HepG2 (cell line): Measurements from ENCODE around the gene TOX4. TPM values are rescaled to one million over a fixed set of nuclear protein-coding genes. Genes with fewer than 3 reads are reported as not detected.

Source experiments
- EED ChIP-seq: sonication (generic); formaldehyde crosslinking; IDR thresholded peaks from 2 replicates; pipeline ENCODE4 v1.5.0; 2020; ENCODE audit warnings: mild to moderate bottlenecking, missing genetic modification reagents
- FIP1L1 ChIP-seq: fragments of 200-400 bp; formaldehyde crosslinking; IDR thresholded peaks from 2 replicates; pipeline ENCODE4 v1.6.1; 2018; ENCODE audit warnings: low read depth, mild to moderate bottlenecking, low read length, moderate library complexity, borderline replicate concordance; ENCODE audit not compliant: insufficient read depth
- GLI4 ChIP-seq: sonication (generic); formaldehyde crosslinking; IDR thresholded peaks from 2 replicates; pipeline ENCODE4 v1.5.1; 2020; ENCODE audit warnings: missing genetic modification reagents, mild to moderate bottlenecking, moderate library complexity, borderline replicate concordance
- HOXA9 ChIP-seq: sonication (generic); formaldehyde crosslinking; IDR thresholded peaks from 2 replicates; pipeline ENCODE4 v1.8.1; 2022; ENCODE audit warnings: missing genetic modification reagents, mild to moderate bottlenecking, moderate library complexity, borderline replicate concordance
- KAT8 ChIP-seq: IDR thresholded peaks from 2 replicates; pipeline ENCODE4 v1.6.1; 2016; ENCODE audit warnings: missing genetic modification reagents, missing compliant biosample characterization
- MATR3 ChIP-seq: sonication (generic); formaldehyde crosslinking; IDR thresholded peaks from 2 replicates; pipeline ENCODE4 v1.4.0; 2020; ENCODE audit warnings: missing genetic modification reagents
- MEIS1 ChIP-seq: sonication (generic); formaldehyde crosslinking; IDR thresholded peaks from 2 replicates; pipeline ENCODE4 v1.9.0; 2021; ENCODE audit warnings: mild to moderate bottlenecking, missing genetic modification reagents, moderate library complexity, borderline replicate concordance
- NBN ChIP-seq: fragments of 450-650 bp; conservative IDR thresholded peaks from 2 replicates; pipeline ENCODE4 v1.6.1; 2017
- REL ChIP-seq: sonication (generic); formaldehyde crosslinking; conservative IDR thresholded peaks from 2 replicates; pipeline ENCODE4 v1.8.0; 2022; ENCODE audit warnings: mild to moderate bottlenecking, missing genetic modification reagents, moderate library complexity
- SOX13 ChIP-seq, 3 experiments: fragments of 450-650 bp in 1 of 3; sonication (generic) in 1 of 3; formaldehyde crosslinking in 1 of 3; IDR thresholded peaks in 2 of 3; conservative IDR thresholded peaks in 1 of 3; 2 replicates each; pipeline versions ENCODE4 v1.5.0 to v1.6.1; 2016 to 2020; ENCODE audit warnings: antibody characterized with exemption in 1 of 3, mild to moderate bottlenecking in 1 of 3, missing compliant biosample characterization in 1 of 3, missing genetic modification reagents in 1 of 3, moderate library complexity in 1 of 3
- SP140L ChIP-seq: sonication (generic); formaldehyde crosslinking; IDR thresholded peaks from 2 replicates; pipeline ENCODE4 v1.4.0; 2020; ENCODE audit warnings: missing genetic modification reagents, borderline replicate concordance
- TFAP4 ChIP-seq: sonication (generic); IDR thresholded peaks from 2 replicates; pipeline ENCODE4 v1.6.1; 2016; ENCODE audit warnings: low read depth, borderline replicate concordance
- ZFY ChIP-seq: sonication (generic); formaldehyde crosslinking; IDR thresholded peaks from 2 replicates; pipeline ENCODE4 v1.4.0; 2020; ENCODE audit warnings: missing genetic modification reagents
- ZKSCAN1 ChIP-seq: fragments of 150-350 bp; IDR thresholded peaks from 2 replicates; pipeline ENCODE4 v1.6.1; 2014; ENCODE audit warnings: low read length
- ZNF136 ChIP-seq: sonication (generic); formaldehyde crosslinking; IDR thresholded peaks from 2 replicates; pipeline ENCODE4 v1.8.1; 2022; ENCODE audit warnings: low read depth, mild to moderate bottlenecking, moderate library complexity, missing genetic modification reagents
- ZNF160 ChIP-seq: sonication (generic); formaldehyde crosslinking; IDR thresholded peaks from 2 replicates; pipeline ENCODE4 v1.8.0; 2022; ENCODE audit warnings: mild to moderate bottlenecking, inconsistent platforms, missing genetic modification reagents
- ZNF17 ChIP-seq: sonication (generic); formaldehyde crosslinking; IDR thresholded peaks from 2 replicates; pipeline ENCODE4 v1.5.0; 2020; ENCODE audit warnings: mild to moderate bottlenecking, missing genetic modification reagents
- ZNF180 ChIP-seq: sonication (generic); formaldehyde crosslinking; IDR thresholded peaks from 2 replicates; pipeline ENCODE4 v1.4.0; 2020; ENCODE audit warnings: low read depth, missing genetic modification reagents, borderline replicate concordance
- ZNF333 ChIP-seq: sonication (generic); formaldehyde crosslinking; IDR thresholded peaks from 2 replicates; pipeline ENCODE4 v1.4.0; 2020; ENCODE audit warnings: mild to moderate bottlenecking, missing genetic modification reagents, borderline replicate concordance
- ZNF557 ChIP-seq: sonication (generic); formaldehyde crosslinking; IDR thresholded peaks from 2 replicates; pipeline ENCODE4 v1.4.0; 2020; ENCODE audit warnings: missing genetic modification reagents
- ZNF562 ChIP-seq: sonication (generic); formaldehyde crosslinking; IDR thresholded peaks from 2 replicates; pipeline ENCODE4 v1.8.0; 2022; ENCODE audit warnings: missing genetic modification reagents, borderline replicate concordance
- ZZZ3 ChIP-seq: sonication (generic); formaldehyde crosslinking; IDR thresholded peaks from 2 replicates; pipeline ENCODE4 v1.4.0; 2020; ENCODE audit warnings: missing genetic modification reagents, mild to moderate bottlenecking, borderline replicate concordance
- polyA plus RNA-seq, 8 experiments: library from polyadenylated mRNA; depleted of rRNA in 3 of 8; stranded (reverse) in 7 of 8; unstranded in 1 of 8; fragments of >200 nt; fragmentation: Illumina TruSeq in 4 of 8; extraction: Trizol in 4 of 8; gene quantifications; 2 replicates each; pipeline versions ENCODE4 v1.2.1 to v1.2.3, GENCODE V29; 2011 to 2016; ENCODE audit warnings: low read depth in 4 of 8, missing spikeins in 1 of 8, mixed read lengths in 1 of 8; ENCODE audit not compliant: insufficient read depth in 1 of 8
- total RNA-seq, 5 experiments: library from RNA; depleted of rRNA; stranded (reverse); fragments of >200 nt; fragmentation: Illumina TruSeq; extraction: Trizol; gene quantifications; 2 replicates each; pipeline ENCODE4 v1.2.3, GENCODE V29; 2016; ENCODE audit warnings: low read depth in 1 of 5
- TF ChIP-seq, protein P1 (sequence below): sonication (generic); formaldehyde crosslinking; IDR thresholded peaks from 2 replicates; pipeline ENCODE4 v1.5.1; 2020; ENCODE audit warnings: mild to moderate bottlenecking, missing genetic modification reagents, borderline replicate concordance
- TF ChIP-seq, protein P2 (sequence below), 2 experiments: sonication (generic) in 1 of 2; formaldehyde crosslinking in 1 of 2; IDR thresholded peaks; 2 replicates each; pipeline versions ENCODE4 v1.5.1 to v1.6.1; 2011 to 2020; ENCODE audit warnings: borderline replicate concordance in 1 of 2, low read depth in 1 of 2, low read length in 1 of 2, mild to moderate bottlenecking in 1 of 2, missing genetic modification reagents in 1 of 2, moderate library complexity in 1 of 2

The TOX4 gene
- total and polyA plus RNA-seq, 2 of the 13 experiments (the other 11 are each of a cell fraction or from before 2014, with no cell fraction given) = 71.8 to 163 TPM

GRCh38 chr14:21437063-21437901 is 39.7 kb upstream of the TOX4 start (continued):
- peak; percentile 81; the same call in 1 of the 2 replicates for TF ChIP-seq ZNF333 (CRISPR knock-in tag)
- TF ChIP-seq HOXA9 (CRISPR knock-in tag) = no peak
- TF ChIP-seq ZNF557 (CRISPR knock-in tag) = peak; percentile 52; the same call in 1 of the 2 replicates
- no peak for TF ChIP-seq NBN
- TF ChIP-seq EED (CRISPR knock-in tag) = no peak
- no peak for TF ChIP-seq GLI4 (CRISPR knock-in tag)
- peak; percentile 90; the same call in 1 of the 2 replicates for TF ChIP-seq FIP1L1
- TF ChIP-seq MATR3 (CRISPR knock-in tag) = no peak
- TF ChIP-seq ZNF160 (CRISPR knock-in tag) = no peak
- 0 out of 2 replicates have a peak, but pooled peaks have one; percentile 57 for TF ChIP-seq ZKSCAN1
- TF ChIP-seq, protein P1, sequence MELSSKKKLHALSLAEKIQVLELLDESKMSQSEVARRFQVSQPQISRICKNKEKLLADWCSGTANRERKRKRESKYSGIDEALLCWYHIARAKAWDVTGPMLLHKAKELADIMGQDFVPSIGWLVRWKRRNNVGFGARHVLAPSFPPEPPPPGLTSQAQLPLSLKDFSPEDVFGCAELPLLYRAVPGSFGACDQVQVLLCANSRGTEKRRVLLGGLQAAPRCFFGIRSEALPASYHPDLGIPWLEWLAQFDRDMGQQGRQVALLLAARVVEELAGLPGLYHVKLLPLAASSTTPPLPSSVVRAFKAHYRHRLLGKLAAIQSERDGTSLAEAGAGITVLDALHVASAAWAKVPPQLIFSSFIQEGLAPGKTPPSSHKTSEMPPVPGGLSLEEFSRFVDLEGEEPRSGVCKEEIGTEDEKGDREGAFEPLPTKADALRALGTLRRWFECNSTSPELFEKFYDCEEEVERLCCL (CRISPR knock-in tag) = no peak
- no peak for TF ChIP-seq TFAP4
- peak; percentile 100 for TF ChIP-seq SOX13 (IDR thresholded peaks at IDR 0.05)
- TF ChIP-seq SOX13 (CRISPR knock-in tag; conservative IDR thresholded peaks at IDR 0.05 in 1 of 2, IDR thresholded peaks at IDR 0.05 in 1 of 2) = peak; percentile 73 to 78; a peak in 2 of 4 replicates
- TF ChIP-seq ZNF136 (CRISPR knock-in tag) = no peak
- TF ChIP-seq ZNF562 = no peak
- TF ChIP-seq, protein P2, sequence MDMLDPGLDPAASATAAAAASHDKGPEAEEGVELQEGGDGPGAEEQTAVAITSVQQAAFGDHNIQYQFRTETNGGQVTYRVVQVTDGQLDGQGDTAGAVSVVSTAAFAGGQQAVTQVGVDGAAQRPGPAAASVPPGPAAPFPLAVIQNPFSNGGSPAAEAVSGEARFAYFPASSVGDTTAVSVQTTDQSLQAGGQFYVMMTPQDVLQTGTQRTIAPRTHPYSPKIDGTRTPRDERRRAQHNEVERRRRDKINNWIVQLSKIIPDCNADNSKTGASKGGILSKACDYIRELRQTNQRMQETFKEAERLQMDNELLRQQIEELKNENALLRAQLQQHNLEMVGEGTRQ (IDR thresholded peaks at IDR 0.05; ENCODE audit: low read depth, low read length) = no peak
- TF ChIP-seq, protein P2 (CRISPR knock-in tag; IDR thresholded peaks at IDR 0.05; ENCODE audit: borderline replicate concordance) = no peak
- TF ChIP-seq SP140L = peak; percentile 23; the same call in 1 of the 2 replicates
- TF ChIP-seq REL = no peak; the same call in 1 of the 2 replicates
- TF ChIP-seq ZZZ3 = peak; percentile 99
- TF ChIP-seq KAT8 (CRISPR knock-in tag) = peak; percentile 97
- no peak; the same call in 1 of the 2 replicates for TF ChIP-seq MEIS1 (CRISPR knock-in tag)
- no peak; the same call in 1 of the 2 replicates for TF ChIP-seq ZNF180 (CRISPR knock-in tag)
- peak; percentile 100 for TF ChIP-seq ZFY (CRISPR knock-in tag)
- TF ChIP-seq ZNF17 = no peak
